Left kidney (tissue), 2 donors: ENCODE results near the gene SF3B3. TPM values are rescaled to one million over a fixed set of nuclear protein-coding genes. Genes with fewer than 3 reads are reported as not detected.
"Not testable (repeated sequence)": the region's sequence is repeated elsewhere in the genome, so short reads cannot be mapped to it uniquely, and the experiment has no call there.

Experiments used
- DNase-seq: peaks from one replicate; pipeline ENCODE4 v3.0.0-alpha.2; 2013
- polyA plus RNA-seq: library from polyadenylated mRNA; unstranded; fragments of 120-200 nt; gene quantifications from one replicate; pipeline ENCODE4 v1.2.1, GENCODE V29; 2013; ENCODE audit not compliant: insufficient read length

Gene SF3B3
- polyA plus RNA-seq, 1 donor: 416 TPM

GRCh38 chr16:70508752-70509151 is 14.9 kb upstream of the SF3B3 start:
- DNase-seq: no peak

GRCh38 chr16:70510216-70510615 is 13.4 kb upstream of the SF3B3 start:
- DNase-seq: no peak

DNA sequence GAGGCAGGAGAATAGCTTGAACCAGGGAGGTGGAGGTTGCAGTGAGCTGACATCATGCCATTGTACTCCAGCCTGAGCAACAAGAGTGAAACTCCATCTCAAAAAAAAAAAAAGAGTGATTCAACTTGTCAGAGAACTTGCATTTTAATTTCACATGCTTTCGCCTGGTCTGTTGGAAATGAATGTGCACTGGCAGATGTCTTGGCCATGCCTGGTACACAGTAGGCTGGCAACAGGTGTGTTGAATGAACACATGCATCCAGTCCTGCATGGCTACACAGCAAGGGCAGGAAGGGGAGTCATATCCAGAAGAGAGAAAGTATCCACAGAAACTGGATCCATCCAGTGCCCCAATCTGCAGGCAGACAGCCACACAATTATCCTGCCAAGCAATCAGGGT is 11.8 kb upstream of the SF3B3 start:
- no peak for DNase-seq

- no peak for DNase-seq
These were observed 11.2 kb upstream of the SF3B3 start for GRCh38 chr16:70512456-70512855.

DNA sequence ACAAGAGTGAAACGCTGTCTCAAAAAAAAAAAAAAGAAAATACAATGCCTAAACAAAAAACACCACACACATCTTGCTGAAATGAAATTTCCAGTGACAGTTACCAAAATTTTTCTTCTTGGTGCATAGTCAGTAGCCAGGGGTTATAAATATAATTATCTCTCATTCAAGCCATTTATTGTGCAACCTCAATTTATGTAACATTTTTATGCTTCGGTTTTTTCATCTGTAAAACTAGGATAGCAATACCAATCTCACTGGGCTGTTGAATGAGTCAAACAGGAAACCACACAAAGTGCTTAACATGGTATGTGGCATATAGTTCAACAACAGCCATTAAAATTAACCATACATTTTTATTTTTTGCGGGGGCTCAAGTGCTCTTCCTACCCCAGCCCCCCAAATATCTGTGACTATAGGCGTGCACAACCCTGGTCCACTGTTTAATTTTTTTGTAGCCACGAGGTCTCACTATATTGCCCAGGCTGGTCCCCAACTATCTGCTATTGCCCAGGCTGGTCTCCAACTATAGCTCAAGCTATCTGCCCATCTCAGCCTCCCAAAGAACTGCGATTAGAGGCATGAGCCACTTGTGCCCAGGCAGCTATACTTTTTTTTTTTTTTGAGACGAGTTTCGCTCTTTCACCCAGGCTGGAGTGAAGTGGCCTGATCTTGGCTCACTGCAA is 2.9 kb upstream of the SF3B3 start:
- DNase-seq: no peak

DNA sequence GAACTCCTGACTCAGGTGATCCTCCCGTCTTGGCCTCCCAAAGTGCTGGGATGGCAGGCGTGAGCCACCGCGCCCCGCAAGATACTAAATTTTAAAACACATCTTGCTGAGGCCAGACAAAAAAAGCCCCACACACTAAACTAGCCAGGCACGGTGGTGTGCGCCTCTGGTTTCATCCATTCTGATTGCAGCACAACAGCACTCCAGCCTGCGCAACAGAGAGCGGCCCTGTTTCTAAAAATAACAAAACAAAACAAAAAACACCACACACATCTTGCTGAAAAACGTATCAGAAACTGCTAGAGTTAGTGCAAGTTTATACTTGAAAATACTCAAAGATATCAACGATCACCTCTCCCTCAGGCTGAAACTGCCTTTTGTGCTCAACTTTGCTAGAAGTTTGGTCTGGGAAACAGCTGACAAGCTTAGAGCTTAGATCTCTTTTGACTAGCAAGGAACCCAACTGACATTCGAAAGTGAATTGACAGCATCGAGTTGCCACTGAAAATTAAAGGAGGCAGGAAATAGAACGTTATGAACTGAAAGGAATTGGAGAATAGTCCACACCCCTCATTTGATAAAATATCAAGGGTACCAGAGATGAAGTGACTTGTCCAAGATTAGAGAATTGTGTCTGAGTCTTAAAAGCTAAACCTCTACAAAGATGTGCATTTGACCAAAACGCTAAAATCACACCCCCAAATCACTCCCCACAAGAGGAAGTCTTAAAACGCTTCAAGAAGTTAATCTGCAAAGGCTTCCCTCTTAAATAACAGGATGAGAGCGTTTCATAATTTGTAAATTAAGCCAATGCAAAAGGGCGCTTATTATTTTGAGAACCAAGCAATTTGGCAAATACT is 1.2 kb upstream of the SF3B3 start:
- DNase-seq: no peak

DNA sequence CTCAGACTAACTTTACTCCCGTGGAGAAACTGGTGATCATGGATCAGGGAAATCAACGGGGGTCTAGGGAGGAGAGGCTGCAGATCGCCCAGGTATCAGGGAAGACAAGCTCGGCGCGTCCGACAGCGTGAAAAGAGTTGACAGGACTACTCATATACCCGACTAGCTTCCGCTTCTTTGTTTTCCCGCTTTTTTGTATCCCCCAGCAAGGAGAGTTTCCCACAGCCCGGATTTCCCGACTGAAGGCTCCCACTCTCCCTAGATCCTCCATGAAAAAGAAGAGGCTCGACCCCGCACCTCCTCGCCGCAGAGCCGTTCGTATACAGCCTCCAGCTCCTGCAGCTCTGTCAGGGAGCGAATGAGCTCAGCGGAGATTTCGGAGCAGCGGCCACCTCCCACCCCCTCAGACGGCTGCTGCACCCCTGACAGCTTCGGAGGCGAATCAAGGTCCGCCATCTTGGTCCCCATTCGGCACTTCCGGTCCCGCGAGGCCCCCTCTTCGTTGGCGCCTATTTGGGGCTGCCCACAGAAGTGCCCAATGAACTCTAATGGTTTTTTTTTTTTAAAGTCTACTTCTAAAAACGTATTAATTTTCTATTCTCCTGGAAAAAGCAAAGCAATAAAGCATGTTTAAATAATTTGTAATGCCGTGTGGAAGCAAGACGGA is 407 bp upstream of the SF3B3 start, which contains the start of gene COG4:
COG4 (minus strand) TSS at position 479 of the 667 bp plus-strand sequence; CDS start at position 468, 11 bp downstream.
- peak; percentile 92 for DNase-seq

DNA sequence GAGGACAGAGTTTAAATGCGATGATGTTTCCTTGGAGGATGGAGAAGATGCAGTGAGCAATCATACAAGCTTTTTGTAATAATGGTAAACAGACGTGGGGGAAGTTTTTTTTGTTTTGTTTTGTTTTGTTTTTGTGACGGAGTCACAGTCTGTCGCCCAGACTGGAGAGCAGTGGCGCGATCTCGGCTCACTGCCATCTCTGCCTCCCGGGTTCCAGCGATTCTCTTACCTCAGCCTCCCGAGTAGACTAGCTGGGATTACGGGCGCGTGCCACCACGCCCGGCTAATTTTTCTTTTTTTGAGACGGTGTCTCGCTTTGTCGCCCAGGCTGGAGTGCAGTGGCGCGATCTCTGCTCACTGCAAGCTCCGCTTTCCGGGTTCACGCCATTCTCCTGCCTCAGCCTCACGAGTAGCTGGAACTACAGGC is 796 bp downstream of the SF3B3 start:
- not testable (repeated sequence) for DNase-seq

- DNase-seq: no peak
These were observed 2.8 kb downstream of the SF3B3 start for GRCh38 chr16:70526403-70526802.

- DNase-seq: no peak
These were observed 3.8 kb downstream of the SF3B3 start for GRCh38 chr16:70527315-70527996.

DNA sequence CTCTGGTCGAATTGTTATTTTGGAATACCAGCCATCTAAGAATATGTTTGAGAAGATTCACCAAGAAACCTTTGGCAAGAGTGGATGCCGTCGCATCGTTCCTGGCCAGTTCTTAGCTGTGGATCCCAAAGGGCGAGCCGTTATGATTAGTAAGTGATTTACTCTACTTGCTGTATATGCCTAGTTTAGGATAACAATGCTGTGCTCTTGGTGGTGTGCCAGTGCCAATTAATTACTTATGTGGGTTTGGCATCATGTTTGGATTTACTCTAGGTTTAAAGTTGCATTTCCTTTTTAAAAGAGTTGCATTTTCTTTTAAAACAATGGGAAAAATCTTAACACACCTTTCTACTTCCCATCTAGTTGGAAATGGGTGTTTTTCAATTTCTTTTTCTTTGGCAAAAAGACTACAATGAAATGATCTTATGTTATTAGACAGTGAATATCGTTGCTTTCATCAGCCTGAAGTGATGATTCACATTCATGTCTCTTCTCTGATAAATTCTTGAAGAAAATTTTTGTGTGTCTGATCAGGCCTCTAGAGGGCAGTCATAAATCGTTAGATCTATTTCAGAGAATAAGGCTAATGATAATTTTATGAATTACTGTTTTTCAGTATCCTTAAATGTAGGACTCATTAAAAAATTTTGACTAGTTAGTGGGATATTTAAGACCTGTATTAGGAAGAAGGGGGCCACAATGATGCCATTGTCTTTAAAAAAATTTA is 5.6 kb downstream of the SF3B3 start:
- DNase-seq: peak; percentile 7

DNA sequence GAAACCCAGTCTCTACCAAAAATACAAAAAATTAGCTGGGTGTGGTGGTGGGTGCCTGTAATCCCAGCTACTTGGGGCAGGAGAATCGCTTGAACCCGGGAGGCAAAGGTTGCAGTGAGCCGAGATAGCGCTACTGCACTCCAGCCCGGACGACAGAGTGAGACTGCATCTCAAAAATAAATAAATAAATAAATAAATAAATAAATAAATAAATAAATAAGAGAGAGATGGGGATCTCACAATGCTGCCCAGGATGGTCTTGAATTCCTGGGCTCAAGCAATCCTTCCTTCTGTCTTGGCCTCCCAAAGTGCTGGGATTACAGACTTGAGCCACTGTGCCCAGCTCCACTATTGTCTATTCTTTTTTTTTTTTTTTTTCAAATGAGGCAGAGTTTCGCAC is 6.3 kb downstream of the SF3B3 start:
- not testable (repeated sequence) for DNase-seq

DNA sequence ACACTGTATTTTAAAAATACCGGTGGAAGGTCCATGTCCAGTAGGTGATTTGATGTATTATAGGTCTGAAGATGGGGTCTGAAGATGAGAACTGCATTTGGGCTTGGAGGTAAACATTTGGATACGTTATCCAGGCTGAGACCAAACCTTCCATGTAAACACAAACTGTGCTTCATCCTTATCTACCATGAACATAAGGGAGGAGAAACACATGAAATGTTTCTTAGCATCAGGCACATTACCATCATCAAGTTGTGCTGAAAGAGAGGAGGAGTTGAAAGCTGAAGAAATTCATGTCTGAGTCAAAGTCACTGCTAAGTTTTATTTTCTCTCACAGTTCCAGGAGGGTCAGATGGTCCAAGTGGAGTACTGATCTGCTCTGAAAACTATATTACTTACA is 11.4 kb downstream of the SF3B3 start:
- DNase-seq: no peak

GRCh38 chr16:70540994-70541393 is 17.4 kb downstream of the SF3B3 start:
- no peak for DNase-seq

DNA sequence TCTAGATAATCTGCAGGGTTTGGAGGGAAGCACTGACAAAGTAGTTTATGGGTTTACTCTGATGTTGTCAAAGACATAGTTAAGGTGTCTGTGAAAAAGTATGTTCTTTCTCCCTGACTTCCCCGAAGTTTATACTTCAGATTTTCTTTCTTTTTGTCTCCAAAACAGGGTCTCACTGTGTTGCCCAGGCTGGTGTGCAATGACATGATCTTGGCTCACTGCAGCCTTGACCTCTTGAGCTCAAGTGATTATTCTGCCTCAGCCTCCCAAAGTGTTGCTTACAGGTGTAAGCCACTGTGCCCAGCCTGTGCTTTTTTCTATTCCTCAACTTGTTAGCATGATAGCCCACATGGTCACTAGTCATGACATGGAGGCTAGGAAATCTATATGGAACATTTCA is 20.9 kb downstream of the SF3B3 start:
- DNase-seq: no peak

DNA sequence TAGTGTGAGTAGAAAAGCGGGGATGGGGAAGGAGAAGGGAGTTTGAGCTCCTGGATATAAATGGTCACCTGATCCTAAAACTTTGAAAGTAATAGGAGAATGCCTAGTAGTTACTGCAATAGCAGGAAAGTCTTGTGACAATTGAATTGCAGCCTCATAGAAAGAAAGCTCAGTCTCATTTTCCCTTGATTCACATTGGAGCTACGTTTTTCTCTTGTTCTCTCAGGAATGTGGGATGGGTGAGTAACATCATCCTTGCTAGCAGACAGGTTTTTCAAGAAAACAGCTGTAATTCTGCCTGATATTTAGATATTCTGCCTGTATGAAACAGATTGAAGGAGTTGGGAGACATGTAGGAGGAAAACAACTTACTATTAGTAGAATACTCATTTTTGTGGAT is 25.3 kb downstream of the SF3B3 start:
- DNase-seq: no peak

DNA sequence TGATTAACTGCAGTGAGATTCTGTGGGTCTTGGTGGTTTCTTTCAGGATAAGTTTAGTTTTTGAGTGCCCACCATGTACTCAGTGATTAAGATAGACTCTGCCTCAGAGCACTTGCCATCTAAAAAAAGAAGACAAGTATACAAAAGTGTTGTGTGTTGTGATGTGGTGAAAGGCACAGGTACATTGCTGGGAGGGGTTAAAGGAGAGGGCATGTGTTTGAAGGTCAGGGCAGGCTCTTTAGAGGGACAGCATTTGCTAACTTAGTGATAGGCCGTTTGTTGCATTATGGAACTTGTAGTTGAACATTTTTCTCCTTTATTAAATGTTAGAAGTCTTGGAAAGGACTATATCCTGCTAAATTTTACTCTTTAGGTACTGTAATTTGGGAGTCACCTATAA is 26.5 kb downstream of the SF3B3 start:
- no peak for DNase-seq

DNA sequence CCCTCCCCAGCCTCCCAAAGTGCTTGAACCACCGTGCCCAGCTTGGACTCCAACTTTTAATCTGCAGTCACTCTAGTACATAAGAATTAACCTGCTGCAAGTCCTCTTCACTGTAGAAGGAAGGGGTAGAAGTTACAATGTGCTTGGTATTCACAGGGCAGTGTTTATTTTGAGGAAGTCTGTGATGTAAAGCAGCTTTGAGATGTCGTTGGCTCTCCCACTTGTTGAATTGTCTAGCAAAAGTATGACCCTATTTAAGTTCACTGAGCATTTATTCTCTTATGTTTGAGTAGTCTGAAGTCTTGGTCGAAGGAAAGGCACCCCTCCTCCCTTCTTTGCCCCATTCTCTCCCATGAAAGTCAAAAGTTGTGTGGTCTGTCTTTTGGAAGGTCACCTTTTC is 28.2 kb downstream of the SF3B3 start:
- no peak for DNase-seq

- no peak for DNase-seq
These were observed 29.1 kb downstream of the SF3B3 start for GRCh38 chr16:70552675-70553074.

- DNase-seq: no peak
These were observed 30.0 kb downstream of the SF3B3 start for GRCh38 chr16:70553645-70554044.

- no peak for DNase-seq
These were observed 32.4 kb downstream of the SF3B3 start for GRCh38 chr16:70556063-70556462.

DNA sequence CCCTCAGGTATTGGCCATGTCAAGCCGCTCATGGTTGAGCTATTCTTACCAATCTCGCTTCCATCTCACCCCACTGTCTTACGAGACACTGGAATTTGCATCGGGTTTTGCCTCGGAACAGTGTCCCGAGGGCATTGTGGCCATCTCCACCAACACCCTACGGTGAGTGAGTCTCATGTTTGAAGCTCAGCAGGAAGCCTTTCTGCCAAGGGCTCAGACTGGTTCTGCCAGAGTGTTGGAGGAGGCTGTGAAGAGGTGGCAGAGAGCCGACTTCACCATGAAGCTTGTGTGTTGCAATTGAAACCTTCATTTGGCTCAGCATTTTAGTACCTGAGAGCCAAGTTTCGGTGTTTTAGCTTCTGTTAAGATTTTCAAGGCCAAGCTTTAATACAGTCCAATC is 38.0 kb downstream of the SF3B3 start:
- no peak for DNase-seq
